Muscle layer of colon (tissue), 2 donors: ENCODE results near the gene GRK1.

ENCODE experiments used
- H3K27ac ChIP-seq: one replicate; pipeline ENCODE4 v1.7.0; 2013; ENCODE audit warnings: low read depth, mild to moderate bottlenecking, low read length, moderate library complexity
- H3K27me3 ChIP-seq, 2 donors: one replicate each; pipeline ENCODE4 v1.7.0; 2013; ENCODE audit warnings: low read length in 2 of 2, mild to moderate bottlenecking in 2 of 2; ENCODE audit not compliant: insufficient read depth in 2 of 2, control insufficient read depth in 1 of 2
- H3K36me3 ChIP-seq: one replicate; pipeline ENCODE4 v1.7.0; 2013; ENCODE audit warnings: mild to moderate bottlenecking, low read length; ENCODE audit not compliant: insufficient read depth
- H3K4me1 ChIP-seq: one replicate; pipeline ENCODE4 v1.7.0; 2013; ENCODE audit warnings: mild to moderate bottlenecking, low read length; ENCODE audit not compliant: insufficient read depth
- H3K4me3 ChIP-seq, 2 donors: one replicate each; pipeline ENCODE4 v1.7.0; 2013; ENCODE audit warnings: low read length in 2 of 2, low read depth in 1 of 2, mild to moderate bottlenecking in 1 of 2, moderate library complexity in 1 of 2
- H3K9ac ChIP-seq: one replicate; pipeline ENCODE4 v1.7.0; 2013; ENCODE audit warnings: low read length
- H3K9me3 ChIP-seq: one replicate; pipeline ENCODE4 v1.7.0; 2013; ENCODE audit warnings: mild to moderate bottlenecking, low read length
- donor health status: abdominal sarcoma.
- donor health status: Adenocarcinoma of cecum.

GRK1 gene

GRCh38 chr13:113736258-113736731, 69.3 kb downstream of the GRK1 start:
- Histone ChIP-seq H3K9ac (no peak overlapping the region), H3K27ac (no peak overlapping the region), H3K27me3 (peaks cover 0 to 9% of the 10 kb centered on the region in 2 donors), H3K4me3 (no peak overlapping the region), H3K9me3 (no peaks in the 10 kb centered on the region), H3K36me3 (no peaks in the 10 kb centered on the region), H3K4me1 (no peaks in the 10 kb centered on the region)

- Histone ChIP-seq H3K27ac (no peak overlapping the region), H3K4me3 (no peak overlapping the region), H3K27me3 (peaks cover 0 to 13% of the 10 kb centered on the region in 2 donors), H3K36me3 (no peaks in the 10 kb centered on the region), H3K9ac (no peak overlapping the region), H3K9me3 (no peaks in the 10 kb centered on the region), H3K4me1 (no peaks in the 10 kb centered on the region)
These were observed 70.8 kb downstream of the GRK1 start for GRCh38 chr13:113737803-113738202.

DNA sequence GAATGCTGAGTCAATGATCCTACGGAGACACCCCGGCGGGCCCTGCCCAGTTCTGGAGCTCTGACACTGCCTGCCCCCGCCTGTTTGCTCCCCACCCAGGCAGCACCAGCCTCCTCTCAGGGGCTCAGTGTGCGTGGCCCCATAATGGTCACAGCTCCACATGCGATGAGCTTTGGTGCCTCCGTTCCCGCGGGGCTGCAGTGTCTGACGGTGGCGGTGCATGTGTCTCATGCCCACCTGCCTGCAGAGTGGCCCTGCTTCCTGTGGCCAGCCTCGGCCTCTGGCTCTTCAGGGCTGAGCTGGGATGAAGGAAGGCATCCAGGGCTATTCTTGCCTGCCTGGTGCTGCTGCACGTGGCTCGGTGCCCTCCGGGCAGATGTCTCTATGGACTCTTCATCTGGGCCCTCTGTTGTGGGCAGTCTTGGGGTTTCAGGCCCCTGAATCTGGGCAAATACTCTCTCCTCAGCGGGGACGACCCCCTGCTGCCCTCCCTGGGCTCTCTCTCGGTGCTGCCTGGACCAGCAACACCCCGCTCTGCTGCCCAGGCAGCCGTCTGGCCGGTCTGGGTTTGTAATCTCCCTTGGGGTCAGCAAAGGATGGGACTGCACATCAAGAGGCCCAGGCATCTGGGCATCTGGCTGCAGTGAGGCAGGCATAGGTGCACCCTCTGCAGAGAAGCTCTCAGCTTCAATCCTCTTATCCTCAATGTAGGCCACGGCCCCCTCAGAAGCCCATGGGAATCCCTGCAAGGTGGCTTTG, 72.7 kb downstream of the GRK1 start:
- no peak overlapping the region for H3K4me3 ChIP-seq
- H3K27ac ChIP-seq = no peak overlapping the region
- no peaks in the 10 kb centered on the region for H3K36me3 ChIP-seq
- H3K4me1 ChIP-seq = no peaks in the 10 kb centered on the region
- H3K9me3 ChIP-seq = no peaks in the 10 kb centered on the region
- no peak overlapping the region for H3K9ac ChIP-seq
- peaks cover 0 to 13% of the 10 kb centered on the region in 2 donors for H3K27me3 ChIP-seq

DNA sequence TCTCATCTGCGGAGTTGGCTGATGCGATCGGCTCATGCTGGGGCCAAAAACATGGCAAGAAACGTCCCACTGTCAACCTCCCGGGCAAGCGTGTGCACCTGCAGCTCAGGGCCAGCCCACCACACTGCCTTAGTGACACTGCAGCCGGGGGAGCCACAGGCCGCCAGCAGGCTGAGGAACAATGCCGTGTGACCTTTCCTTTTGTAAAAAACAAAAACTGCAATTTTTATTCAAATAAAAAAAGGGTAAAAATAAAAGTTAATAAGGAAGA, 73.2 kb downstream of the GRK1 start:
- Histone ChIP-seq H3K9me3 (no peaks in the 10 kb centered on the region), H3K9ac (no peak overlapping the region), H3K36me3 (no peaks in the 10 kb centered on the region), H3K4me1 (no peaks in the 10 kb centered on the region), H3K4me3 (no peak overlapping the region), H3K27ac (no peak overlapping the region), H3K27me3 (peaks cover 0 to 13% of the 10 kb centered on the region in 2 donors)

- Histone ChIP-seq H3K4me1 (no peaks in the 10 kb centered on the region), H3K4me3 (no peak overlapping the region), H3K27me3 (peaks cover 0 to 13% of the 10 kb centered on the region in 2 donors), H3K9ac (no peak overlapping the region), H3K36me3 (no peaks in the 10 kb centered on the region), H3K27ac (no peak overlapping the region), H3K9me3 (no peaks in the 10 kb centered on the region)
These were observed 73.6 kb downstream of the GRK1 start for GRCh38 chr13:113740661-113741060.

- Histone ChIP-seq H3K27me3 (peaks cover 0 to 13% of the 10 kb centered on the region in 2 donors), H3K36me3 (no peaks in the 10 kb centered on the region), H3K9ac (no peak overlapping the region), H3K4me3 (no peak overlapping the region), H3K27ac (no peak overlapping the region), H3K4me1 (no peaks in the 10 kb centered on the region), H3K9me3 (no peaks in the 10 kb centered on the region)
These were observed 74.2 kb downstream of the GRK1 start for GRCh38 chr13:113741191-113741668.

- no peak overlapping the region for H3K4me3 ChIP-seq
- H3K36me3 ChIP-seq = no peaks in the 10 kb centered on the region
- H3K27me3 ChIP-seq = peaks cover 0 to 13% of the 10 kb centered on the region in 2 donors
- no peak overlapping the region for H3K27ac ChIP-seq
- no peaks in the 10 kb centered on the region for H3K9me3 ChIP-seq
- no peaks in the 10 kb centered on the region for H3K4me1 ChIP-seq
- H3K9ac ChIP-seq = no peak overlapping the region
These were observed 75.0 kb downstream of the GRK1 start for GRCh38 chr13:113742000-113742441.

GRCh38 chr13:113742445-113743120, 75.6 kb downstream of the GRK1 start:
- Histone ChIP-seq H3K9me3 (no peaks in the 10 kb centered on the region), H3K9ac (no peak overlapping the region), H3K4me3 (no peak overlapping the region), H3K27me3 (peaks cover 0 to 13% of the 10 kb centered on the region in 2 donors), H3K4me1 (no peaks in the 10 kb centered on the region), H3K36me3 (no peaks in the 10 kb centered on the region), H3K27ac (no peak overlapping the region)

DNA sequence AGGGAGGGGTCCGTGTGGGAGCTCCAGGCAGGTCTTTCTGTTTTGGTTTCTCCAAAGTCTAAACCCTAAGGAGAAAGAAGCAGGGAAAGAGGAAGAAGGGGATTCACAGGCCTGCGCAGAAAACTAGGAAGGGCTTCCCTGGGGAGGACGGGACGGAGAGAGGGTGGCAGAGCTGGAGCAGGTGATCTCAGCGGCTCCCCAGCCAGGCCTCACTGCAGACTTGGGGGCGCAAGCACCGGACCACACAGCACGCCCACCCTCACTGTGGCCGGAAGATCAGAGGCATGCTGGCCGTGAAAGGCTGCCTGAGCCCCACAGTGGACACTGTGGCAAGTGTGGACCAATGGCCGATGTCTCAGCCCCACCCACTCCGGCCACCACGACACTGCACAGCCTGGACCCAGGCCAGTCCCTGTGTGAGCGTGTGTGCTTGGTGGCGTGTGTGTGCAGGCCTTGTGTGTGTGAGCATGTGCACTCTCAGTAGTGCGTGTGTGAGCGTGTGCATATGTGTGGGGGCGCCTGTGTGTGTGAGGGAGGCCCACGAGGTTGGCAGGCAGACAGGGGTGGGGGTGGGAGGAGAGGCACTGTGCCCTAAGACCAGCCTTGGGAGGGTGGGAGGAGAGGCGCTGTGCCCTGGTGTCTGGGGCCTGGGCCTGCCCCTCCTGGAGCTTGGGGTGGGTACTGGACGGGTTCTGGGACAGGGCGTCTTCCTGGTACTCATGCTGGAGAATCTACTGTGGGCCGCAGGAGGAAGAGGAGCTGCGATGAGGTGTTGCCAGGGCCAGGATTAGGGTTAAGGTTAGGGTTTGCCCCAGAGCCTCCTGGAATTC, 76.6 kb downstream of the GRK1 start:
- Histone ChIP-seq H3K36me3 (no peaks in the 10 kb centered on the region), H3K4me1 (no peaks in the 10 kb centered on the region), H3K9ac (no peak overlapping the region), H3K27me3 (peaks cover 0 to 13% of the 10 kb centered on the region in 2 donors), H3K4me3 (no peak overlapping the region), H3K27ac (no peak overlapping the region), H3K9me3 (no peaks in the 10 kb centered on the region)

DNA sequence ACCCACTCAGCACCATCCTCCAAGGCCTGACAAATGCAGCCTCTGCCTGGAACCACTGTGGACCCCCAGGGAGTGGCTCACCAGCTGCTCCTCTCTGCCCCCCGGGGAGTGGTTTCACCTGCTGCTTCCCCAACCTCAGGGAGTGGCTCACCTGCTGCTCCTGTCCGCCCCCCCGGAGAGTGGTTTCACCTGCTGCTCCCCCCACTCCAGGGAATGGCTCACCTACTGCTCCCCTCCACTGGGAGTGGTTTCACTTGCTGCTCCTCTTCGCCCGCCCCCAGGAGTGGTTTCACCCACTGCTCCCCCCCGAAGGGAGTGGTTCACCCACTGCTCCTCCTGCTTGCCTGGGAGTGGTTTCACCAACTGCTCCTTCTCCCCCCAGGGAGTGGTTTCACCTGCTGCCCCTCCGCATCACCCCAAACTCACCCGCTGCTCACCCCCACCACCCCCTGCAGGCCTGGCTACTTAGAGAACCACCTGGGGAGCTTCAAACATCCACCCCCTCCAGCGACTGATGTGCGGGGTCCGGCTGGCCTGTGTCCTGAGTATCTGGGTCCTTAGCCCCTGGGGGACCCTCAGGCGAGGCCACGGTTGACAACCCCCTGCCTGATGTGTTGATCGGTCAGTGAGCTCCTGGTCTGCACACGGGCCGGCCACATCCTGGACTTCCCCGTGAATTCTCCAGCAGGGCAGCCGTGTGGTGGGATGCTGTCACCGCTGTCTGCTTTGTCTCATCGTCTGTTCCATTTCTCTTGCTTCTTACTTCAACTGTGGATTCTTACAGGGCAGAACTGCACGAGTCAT, 77.4 kb downstream of the GRK1 start:
- H3K4me3 ChIP-seq = no peak overlapping the region

More for the DNA sequence above, 77.4 kb downstream of the GRK1 start:
- H3K27me3 ChIP-seq = peaks cover 0 to 13% of the 10 kb centered on the region in 2 donors
- no peak overlapping the region for H3K9ac ChIP-seq
- H3K27ac ChIP-seq = no peak overlapping the region
- no peaks in the 10 kb centered on the region for H3K36me3 ChIP-seq
- no peaks in the 10 kb centered on the region for H3K9me3 ChIP-seq
- H3K4me1 ChIP-seq = no peaks in the 10 kb centered on the region
